ENCODE results near the gene MVB12B. TPM values are rescaled to one million over a fixed set of nuclear protein-coding genes. Genes with fewer than 3 reads are reported as not detected.

Gene MVB12B
- total RNA-seq, 1 donor, result 5.4 TPM

GRCh38 chr9:126490214-126490631 is 163.6 kb downstream of the MVB12B start:
- TF ChIP-seq, protein P1, sequence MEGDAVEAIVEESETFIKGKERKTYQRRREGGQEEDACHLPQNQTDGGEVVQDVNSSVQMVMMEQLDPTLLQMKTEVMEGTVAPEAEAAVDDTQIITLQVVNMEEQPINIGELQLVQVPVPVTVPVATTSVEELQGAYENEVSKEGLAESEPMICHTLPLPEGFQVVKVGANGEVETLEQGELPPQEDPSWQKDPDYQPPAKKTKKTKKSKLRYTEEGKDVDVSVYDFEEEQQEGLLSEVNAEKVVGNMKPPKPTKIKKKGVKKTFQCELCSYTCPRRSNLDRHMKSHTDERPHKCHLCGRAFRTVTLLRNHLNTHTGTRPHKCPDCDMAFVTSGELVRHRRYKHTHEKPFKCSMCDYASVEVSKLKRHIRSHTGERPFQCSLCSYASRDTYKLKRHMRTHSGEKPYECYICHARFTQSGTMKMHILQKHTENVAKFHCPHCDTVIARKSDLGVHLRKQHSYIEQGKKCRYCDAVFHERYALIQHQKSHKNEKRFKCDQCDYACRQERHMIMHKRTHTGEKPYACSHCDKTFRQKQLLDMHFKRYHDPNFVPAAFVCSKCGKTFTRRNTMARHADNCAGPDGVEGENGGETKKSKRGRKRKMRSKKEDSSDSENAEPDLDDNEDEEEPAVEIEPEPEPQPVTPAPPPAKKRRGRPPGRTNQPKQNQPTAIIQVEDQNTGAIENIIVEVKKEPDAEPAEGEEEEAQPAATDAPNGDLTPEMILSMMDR (IDR thresholded peaks at IDR 0.05; ENCODE audit: extremely low read depth, low read depth, low read length), result no peak
- Histone ChIP-seq H3K27me3 (ENCODE audit: insufficient read depth, low read length) (no peaks in the 10 kb centered on the region), H2AFZ (ENCODE audit: low read length) (peak overlapping the region; percentile 40), H3K27ac (ENCODE audit: low read depth, low read length) (no peak overlapping the region), H3K4me1 (ENCODE audit: insufficient read depth, low read length) (peaks cover 4% of the 10 kb centered on the region), H3K4me2 (ENCODE audit: insufficient read depth, low read length) (peak overlapping the region; percentile 49), H3K36me3 (ENCODE audit: insufficient read depth, low read length) (no peaks in the 10 kb centered on the region), H4K20me1 (ENCODE audit: insufficient read depth, low read length) (no peaks in the 10 kb centered on the region), H3K79me2 (ENCODE audit: insufficient read depth, low read length) (no peaks in the 10 kb centered on the region), H3K4me3 (ENCODE audit: insufficient read depth, low read length) (peak overlapping the region; percentile 29), H3K9me3 (ENCODE audit: low read depth, low read length) (no peaks in the 10 kb centered on the region)
- DNase-seq (ENCODE audit: insufficient read length, low spot score, missing footprints), result peak; percentile 89

- Histone ChIP-seq H3K27ac (ENCODE audit: low read depth, low read length) (no peak overlapping the region), H3K9me3 (ENCODE audit: low read depth, low read length) (no peaks in the 10 kb centered on the region), H3K36me3 (ENCODE audit: insufficient read depth, low read length) (no peaks in the 10 kb centered on the region), H4K20me1 (ENCODE audit: insufficient read depth, low read length) (no peaks in the 10 kb centered on the region), H2AFZ (ENCODE audit: low read length) (no peak overlapping the region), H3K4me3 (ENCODE audit: insufficient read depth, low read length) (no peak overlapping the region), H3K27me3 (ENCODE audit: insufficient read depth, low read length) (no peaks in the 10 kb centered on the region), H3K4me2 (ENCODE audit: insufficient read depth, low read length) (peak overlapping the region; percentile 49), H3K4me1 (ENCODE audit: insufficient read depth, low read length) (peaks cover 4% of the 10 kb centered on the region), H3K79me2 (ENCODE audit: insufficient read depth, low read length) (no peaks in the 10 kb centered on the region)
- peak; percentile 85 for DNase-seq (ENCODE audit: insufficient read length, low spot score, missing footprints)
- TF ChIP-seq, protein P1 (IDR thresholded peaks at IDR 0.05; ENCODE audit: extremely low read depth, low read depth, low read length), result peak; percentile 92
These were observed 164.4 kb downstream of the MVB12B start for GRCh38 chr9:126490871-126491567.

- Histone ChIP-seq H3K4me2 (ENCODE audit: insufficient read depth, low read length) (no peak overlapping the region), H4K20me1 (ENCODE audit: insufficient read depth, low read length) (no peaks in the 10 kb centered on the region), H3K36me3 (ENCODE audit: insufficient read depth, low read length) (no peaks in the 10 kb centered on the region), H3K4me3 (ENCODE audit: insufficient read depth, low read length) (no peak overlapping the region), H3K4me1 (ENCODE audit: insufficient read depth, low read length) (peaks cover 4% of the 10 kb centered on the region), H3K27me3 (ENCODE audit: insufficient read depth, low read length) (no peaks in the 10 kb centered on the region), H3K79me2 (ENCODE audit: insufficient read depth, low read length) (no peaks in the 10 kb centered on the region), H2AFZ (ENCODE audit: low read length) (no peak overlapping the region), H3K27ac (ENCODE audit: low read depth, low read length) (no peak overlapping the region), H3K9me3 (ENCODE audit: low read depth, low read length) (no peaks in the 10 kb centered on the region)
- no peak for DNase-seq (ENCODE audit: insufficient read length, low spot score, missing footprints)
- TF ChIP-seq, protein P1 (IDR thresholded peaks at IDR 0.05; ENCODE audit: extremely low read depth, low read depth, low read length), result no peak
These were observed 164.9 kb downstream of the MVB12B start for GRCh38 chr9:126491568-126491879.

DNA sequence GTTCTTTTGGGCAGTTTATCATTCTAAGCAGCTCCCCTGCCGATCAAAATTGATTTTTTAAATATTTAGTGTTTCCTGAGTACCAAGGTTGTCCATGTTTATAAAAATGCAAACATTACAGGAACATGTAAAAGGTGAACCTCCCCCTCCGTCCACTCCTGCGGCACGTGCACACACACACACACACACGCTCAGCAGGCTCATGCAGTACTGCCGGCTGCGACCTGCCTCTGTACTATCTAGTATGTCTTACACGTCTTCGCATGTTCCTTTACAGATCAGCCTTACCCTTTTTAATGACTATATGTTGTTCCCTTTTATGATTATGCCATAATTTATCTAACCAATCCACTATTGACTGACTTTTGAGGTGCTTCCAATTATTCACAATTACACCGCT is 165.3 kb downstream of the MVB12B start:
- no peak overlapping the region for H2AFZ ChIP-seq (ENCODE audit: low read length)
- TF ChIP-seq, protein P1 (IDR thresholded peaks at IDR 0.05; ENCODE audit: extremely low read depth, low read depth, low read length), result no peak
- no peak overlapping the region for H3K27ac ChIP-seq (ENCODE audit: low read depth, low read length)
- no peaks in the 10 kb centered on the region for H3K79me2 ChIP-seq (ENCODE audit: insufficient read depth, low read length)
- H3K4me1 ChIP-seq (ENCODE audit: insufficient read depth, low read length), result peaks cover 4% of the 10 kb centered on the region
- H3K27me3 ChIP-seq (ENCODE audit: insufficient read depth, low read length), result no peaks in the 10 kb centered on the region
- no peak for DNase-seq (ENCODE audit: insufficient read length, low spot score, missing footprints)
- H4K20me1 ChIP-seq (ENCODE audit: insufficient read depth, low read length), result no peaks in the 10 kb centered on the region
- H3K36me3 ChIP-seq (ENCODE audit: insufficient read depth, low read length), result no peaks in the 10 kb centered on the region
- H3K4me2 ChIP-seq (ENCODE audit: insufficient read depth, low read length), result no peak overlapping the region
- H3K4me3 ChIP-seq (ENCODE audit: insufficient read depth, low read length), result no peak overlapping the region
- H3K9me3 ChIP-seq (ENCODE audit: low read depth, low read length), result no peaks in the 10 kb centered on the region
